Erythroblast (primary cell): ENCODE results near the gene HYCC1.

Source experiments
- GATA1 ChIP-seq: IDR thresholded peaks from 2 replicates; pipeline ENCODE4 v1.6.1; 2011; ENCODE audit warnings: low read depth, mild to moderate bottlenecking, control low read depth, low read length, moderate library complexity
- POLR2A ChIP-seq: IDR thresholded peaks from 2 replicates; pipeline ENCODE4 v1.6.1; 2011; ENCODE audit warnings: mild to moderate bottlenecking, low read length

- TF ChIP-seq POLR2A = no peak
- no peak for TF ChIP-seq GATA1
Measured at GRCh38 chr7:23022258-23022769, 8.4 kb upstream of the HYCC1 start.
